Kidney epithelial cell (primary cell): Measurements from ENCODE around the gene SFMBT2. TPM values are rescaled to one million over a fixed set of nuclear protein-coding genes. Genes with fewer than 3 reads are reported as not detected.
"Not testable (repeated sequence)": the region's sequence is repeated elsewhere in the genome, so short reads cannot be mapped to it uniquely, and the experiment has no call there.

ENCODE experiments used
- DNase-seq: peaks from one replicate; pipeline ENCODE4 v3.0.0-alpha.2; 2010; ENCODE audit warnings: low read depth
- H3K27me3 ChIP-seq: 2 replicates; pipeline ENCODE4 v1.6.0; 2011; ENCODE audit warnings: low read length; ENCODE audit not compliant: control insufficient read depth, insufficient read depth
- H3K36me3 ChIP-seq: 2 replicates; pipeline ENCODE4 v1.5.1; 2011; ENCODE audit warnings: low read length; ENCODE audit not compliant: control insufficient read depth, insufficient read depth
- H3K4me3 ChIP-seq: 2 replicates; pipeline ENCODE4 v1.5.1; 2011; ENCODE audit warnings: low read depth, mild to moderate bottlenecking, control low read depth, low read length
- CTCF ChIP-seq: IDR thresholded peaks from 2 replicates; pipeline ENCODE4 v1.5.1; 2011; ENCODE audit warnings: mild to moderate bottlenecking, moderate library complexity, low read length, control low read depth, inconsistent platforms; ENCODE audit not compliant: insufficient read depth, poor library complexity, severe bottlenecking
- total RNA-seq: library from RNA; depleted of rRNA; stranded (reverse); fragments of >200 nt; gene quantifications from 2 replicates; pipeline ENCODE4 v1.2.3, GENCODE V29; 2015

SFMBT2 gene
- total RNA-seq, 1 donor from 2014 or later = 3.1 TPM

GRCh38 chr10:7314170-7314569 is 96.7 kb downstream of the SFMBT2 start:
- no peak overlapping the region for H3K4me3 ChIP-seq
- DNase-seq = no peak
- H3K27me3 ChIP-seq = no peaks in the 10 kb centered on the region
- TF ChIP-seq CTCF = no peak
- no peaks in the 10 kb centered on the region for H3K36me3 ChIP-seq

- no peaks in the 10 kb centered on the region for H3K27me3 ChIP-seq
- TF ChIP-seq CTCF = no peak
- peak; percentile 14 for DNase-seq
- no peaks in the 10 kb centered on the region for H3K36me3 ChIP-seq
- no peak overlapping the region for H3K4me3 ChIP-seq
Measured at GRCh38 chr10:7312488-7312857, 98.4 kb downstream of the SFMBT2 start.

DNA sequence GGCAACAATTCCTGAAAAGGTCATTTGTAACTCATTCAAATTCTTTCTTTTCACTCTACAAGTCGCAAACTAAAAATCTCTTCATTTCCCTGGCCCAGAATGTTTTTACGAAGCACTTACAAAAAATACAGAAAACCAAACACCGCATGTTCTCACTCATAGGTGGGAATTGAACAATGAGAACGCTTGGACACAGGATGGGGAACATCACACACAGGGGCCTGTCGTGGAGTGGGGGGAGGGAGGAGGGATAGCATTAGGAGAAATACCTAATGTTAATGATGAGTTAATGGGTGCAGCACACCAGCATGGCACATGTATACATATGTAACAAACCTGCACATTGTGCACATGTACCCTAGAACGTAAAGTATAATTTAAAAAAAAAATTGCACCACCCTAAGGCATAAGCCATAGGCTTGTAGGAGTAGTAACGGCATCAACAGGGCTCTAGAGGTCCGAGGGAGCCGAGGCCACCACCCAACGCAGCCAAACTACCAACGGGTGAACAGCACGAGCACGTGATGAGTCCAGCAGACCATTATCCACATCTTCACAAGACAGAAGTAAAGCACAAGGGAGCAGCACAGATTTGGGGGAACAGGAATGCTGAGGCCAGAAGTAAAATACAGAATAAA is 98.9 kb downstream of the SFMBT2 start:
- DNase-seq, H3K27me3 ChIP-seq, H3K4me3 ChIP-seq, H3K36me3 ChIP-seq: not testable (repeated sequence)

GRCh38 chr10:7311218-7311849 is 99.5 kb downstream of the SFMBT2 start:
- H3K4me3 ChIP-seq = no peak overlapping the region
- H3K36me3 ChIP-seq = no peaks in the 10 kb centered on the region
- no peak for TF ChIP-seq CTCF
- H3K27me3 ChIP-seq = no peaks in the 10 kb centered on the region
- peak; percentile 49 for DNase-seq

GRCh38 chr10:7310076-7310475 is 100.8 kb downstream of the SFMBT2 start:
- Histone ChIP-seq H3K36me3 (no peaks in the 10 kb centered on the region), H3K27me3 (no peaks in the 10 kb centered on the region), H3K4me3 (no peak overlapping the region)
- DNase-seq = no peak
- TF ChIP-seq CTCF = no peak

DNA sequence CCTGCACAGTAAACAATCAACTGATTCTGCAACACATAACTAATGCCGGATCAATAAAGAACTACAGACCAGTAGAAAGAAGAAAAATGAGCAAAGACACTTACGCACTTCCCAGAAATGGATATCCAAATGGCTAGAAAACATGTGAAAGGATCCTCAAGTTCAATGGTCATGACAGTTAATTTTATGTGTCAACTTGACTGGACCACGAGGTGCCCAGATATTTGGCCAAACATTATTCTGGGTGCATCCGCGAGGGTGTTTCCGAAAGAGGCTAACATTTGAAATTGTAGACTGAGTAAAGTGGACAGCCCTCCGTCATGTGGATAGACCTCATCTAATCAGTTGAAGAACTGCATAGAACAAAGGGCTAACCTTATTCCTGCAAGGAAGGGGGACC is 102.0 kb downstream of the SFMBT2 start:
- no peak for TF ChIP-seq CTCF
- DNase-seq = no peak
- H3K27me3 ChIP-seq = no peaks in the 10 kb centered on the region
- H3K4me3 ChIP-seq = no peak overlapping the region
- no peaks in the 10 kb centered on the region for H3K36me3 ChIP-seq
